Measurements from ENCODE around the gene LGR5. TPM values are rescaled to one million over a fixed set of nuclear protein-coding genes. Genes with fewer than 3 reads are reported as not detected.
A peak's percentile ranks its signal among the peaks of the same experiment; 100 is the strongest.

LGR5 gene
- polyA plus RNA-seq, 1 donor = 23.1 TPM

- no peak for DNase-seq
Measured at GRCh38 chr12:71438670-71439361, 782 bp upstream of the LGR5 start.

GRCh38 chr12:71439362-71439612, 311 bp upstream of the LGR5 start:
- no peak for DNase-seq

- DNase-seq = no peak
Measured at GRCh38 chr12:71440345-71440762, 756 bp downstream of the LGR5 start.

GRCh38 chr12:71440763-71441748, 1.5 kb downstream of the LGR5 start:
- no peak for DNase-seq

GRCh38 chr12:71441836-71442566, 2.4 kb downstream of the LGR5 start:
- DNase-seq = no peak

GRCh38 chr12:71442567-71442931, 3.0 kb downstream of the LGR5 start:
- DNase-seq = no peak

- no peak for DNase-seq
Measured at GRCh38 chr12:71445071-71445470, 5.5 kb downstream of the LGR5 start.

GRCh38 chr12:71447691-71448132, 8.1 kb downstream of the LGR5 start:
- no peak for DNase-seq

- DNase-seq = no peak
Measured at GRCh38 chr12:71448150-71448581, 8.6 kb downstream of the LGR5 start.

- DNase-seq = no peak
Measured at GRCh38 chr12:71449373-71450070, 9.9 kb downstream of the LGR5 start.

GRCh38 chr12:71452006-71452405, 12.4 kb downstream of the LGR5 start:
- no peak for DNase-seq

- DNase-seq = no peak
Measured at GRCh38 chr12:71455028-71455737, 15.6 kb downstream of the LGR5 start.

GRCh38 chr12:71456316-71456715, 16.7 kb downstream of the LGR5 start:
- peak; percentile 49 for DNase-seq

- no peak for DNase-seq
Measured at GRCh38 chr12:71456990-71457389, 17.4 kb downstream of the LGR5 start.

- DNase-seq = no peak
Measured at GRCh38 chr12:71460318-71460717, 20.7 kb downstream of the LGR5 start.

GRCh38 chr12:71460850-71461609, 21.4 kb downstream of the LGR5 start:
- DNase-seq = no peak

GRCh38 chr12:71461787-71462328, 22.3 kb downstream of the LGR5 start:
- DNase-seq = no peak

- DNase-seq = no peak
Measured at GRCh38 chr12:71465796-71466195, 26.2 kb downstream of the LGR5 start.

- no peak for DNase-seq
Measured at GRCh38 chr12:71469258-71469750, 29.7 kb downstream of the LGR5 start.

GRCh38 chr12:71472441-71472911, 32.9 kb downstream of the LGR5 start:
- DNase-seq = no peak
